Fibroblast of upper back skin (primary cell): Measurements from ENCODE around the gene SERINC2.
A peak's percentile ranks its signal among the peaks of the same experiment; 100 is the strongest.
"Not testable (repeated sequence)": the region's sequence is repeated elsewhere in the genome, so short reads cannot be mapped to it uniquely, and the experiment has no call there.

Source experiments
- DNase-seq: peaks from one replicate; pipeline ENCODE4 v3.0.0-alpha.2; 2013

The SERINC2 gene

DNA sequence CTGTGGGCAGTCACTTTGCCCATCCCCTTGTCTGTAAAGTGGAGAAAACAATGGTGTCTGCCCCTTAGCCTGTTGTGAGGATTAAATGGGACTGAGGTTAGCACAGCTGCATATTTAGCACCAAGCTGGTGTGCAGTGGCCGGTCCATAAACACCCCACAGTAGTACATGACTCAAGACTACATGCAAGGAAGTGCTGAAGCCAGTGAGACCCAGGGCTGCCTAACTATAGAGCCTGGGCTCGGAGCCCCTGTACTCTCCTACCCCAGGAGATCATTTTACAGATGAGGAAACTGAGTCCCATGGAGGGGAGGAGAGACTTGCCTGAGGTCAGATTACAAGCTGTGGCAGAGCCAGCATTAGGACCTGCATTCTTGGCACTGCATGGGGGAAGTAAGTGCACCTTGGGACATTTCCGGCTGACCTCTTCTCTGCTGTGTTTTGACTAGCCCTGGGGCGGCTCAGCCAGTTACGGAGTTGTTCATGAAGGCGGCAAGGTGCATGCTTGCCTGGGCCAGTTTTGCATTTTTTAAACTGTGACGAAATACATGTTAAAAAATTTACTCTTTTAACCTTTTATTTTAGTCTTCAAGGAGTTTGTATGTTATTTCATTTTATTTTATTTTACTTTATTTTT lies 3.2 kb downstream of the SERINC2 start:
- DNase-seq, result no peak

GRCh38 chr1:31417148-31417547 lies 4.1 kb downstream of the SERINC2 start:
- no peak for DNase-seq

DNA sequence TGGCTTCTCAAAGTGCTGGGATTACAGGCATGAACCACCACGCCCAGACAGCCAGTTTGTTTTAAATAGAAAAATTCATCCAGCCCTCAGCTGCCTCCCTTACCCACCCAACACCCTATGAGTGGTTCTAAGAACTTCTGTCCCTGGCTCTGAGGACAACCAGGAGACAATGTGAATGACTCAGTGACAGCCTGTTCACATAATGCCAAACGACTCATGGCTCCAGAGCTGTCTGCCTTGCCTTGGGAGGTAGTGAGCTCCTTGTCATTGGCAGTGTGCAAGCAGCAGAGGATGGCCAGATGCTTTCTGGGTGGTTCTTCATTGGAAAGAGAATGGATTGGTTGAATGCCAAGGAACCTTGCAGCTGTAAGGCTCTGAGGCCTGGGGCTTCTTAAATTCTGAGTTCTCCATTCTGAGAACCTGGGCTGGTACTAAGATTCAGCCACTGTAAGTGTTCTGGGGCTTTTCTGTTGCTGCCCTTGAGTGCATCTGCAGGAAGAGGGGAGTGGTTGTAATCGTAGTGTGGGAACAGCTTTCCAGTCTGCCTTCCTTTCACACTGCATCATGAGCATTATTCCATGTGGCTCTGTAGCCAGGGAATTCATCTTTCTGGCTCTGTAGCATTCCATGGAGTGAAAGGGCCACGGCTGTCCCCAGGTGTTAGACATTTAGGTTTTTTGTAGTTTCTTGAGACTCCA lies 5.8 kb downstream of the SERINC2 start:
- DNase-seq, result no peak

- DNase-seq, result no peak
These were observed 7.7 kb downstream of the SERINC2 start for GRCh38 chr1:31420716-31421115.

GRCh38 chr1:31421371-31422040 lies 8.5 kb downstream of the SERINC2 start:
- DNase-seq, result peak; percentile 25

DNA sequence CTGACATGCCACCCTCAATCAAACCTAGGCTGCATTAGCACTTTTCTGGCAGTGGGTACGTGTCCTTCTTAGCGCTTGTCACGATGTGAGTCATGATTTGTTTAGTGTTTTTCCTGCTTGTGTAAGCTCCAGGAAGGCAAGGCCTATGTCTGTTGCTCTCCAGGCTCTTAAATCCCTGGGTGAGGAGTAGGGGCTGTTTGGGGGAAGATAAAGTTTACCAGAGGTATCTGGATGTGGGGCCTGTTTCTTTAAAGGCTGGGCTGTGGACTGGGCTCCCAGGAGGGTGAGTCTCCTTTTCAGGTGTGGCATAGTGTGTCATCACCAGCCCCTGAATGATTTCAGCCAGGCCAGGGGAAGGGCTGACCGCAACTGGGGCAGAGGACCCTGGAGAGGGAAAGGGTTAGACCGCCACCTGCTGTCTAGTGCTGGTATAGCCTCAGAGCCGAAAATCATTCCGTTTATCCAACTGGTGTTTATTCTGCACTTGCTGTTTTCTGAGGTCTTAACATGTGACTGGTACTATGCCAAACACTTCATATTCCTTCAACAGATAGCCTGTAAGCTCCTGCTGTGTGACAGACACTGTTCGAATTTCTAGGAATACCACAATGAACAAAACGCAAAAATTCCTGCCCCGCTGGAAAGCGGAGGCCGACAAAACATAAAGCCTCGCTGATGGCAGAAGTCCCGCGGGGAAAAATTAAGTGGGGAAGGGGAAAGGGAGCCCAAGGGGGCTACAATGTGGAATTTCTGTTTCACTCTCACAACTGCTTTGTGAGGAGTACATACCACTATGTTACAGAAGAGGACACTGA lies 9.7 kb downstream of the SERINC2 start:
- DNase-seq, result peak; percentile 80

GRCh38 chr1:31423418-31423947 lies 10.5 kb downstream of the SERINC2 start:
- no peak for DNase-seq

DNA sequence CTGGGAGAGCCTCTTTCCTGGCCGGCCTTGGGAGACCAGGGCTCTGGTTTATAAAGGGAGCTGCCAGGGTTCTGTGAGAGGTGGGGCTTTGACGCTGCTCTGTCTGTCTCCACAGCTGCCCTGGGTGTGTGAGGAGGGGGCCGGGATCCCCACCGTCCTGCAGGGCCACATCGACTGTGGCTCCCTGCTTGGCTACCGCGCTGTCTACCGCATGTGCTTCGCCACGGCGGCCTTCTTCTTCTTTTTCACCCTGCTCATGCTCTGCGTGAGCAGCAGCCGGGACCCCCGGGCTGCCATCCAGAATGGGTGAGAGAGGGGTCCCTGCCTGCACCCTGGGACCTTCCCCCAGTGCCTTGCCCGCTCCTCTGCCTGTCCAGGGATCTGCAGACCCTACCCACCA lies 11.6 kb downstream of the SERINC2 start:
- no peak for DNase-seq

DNA sequence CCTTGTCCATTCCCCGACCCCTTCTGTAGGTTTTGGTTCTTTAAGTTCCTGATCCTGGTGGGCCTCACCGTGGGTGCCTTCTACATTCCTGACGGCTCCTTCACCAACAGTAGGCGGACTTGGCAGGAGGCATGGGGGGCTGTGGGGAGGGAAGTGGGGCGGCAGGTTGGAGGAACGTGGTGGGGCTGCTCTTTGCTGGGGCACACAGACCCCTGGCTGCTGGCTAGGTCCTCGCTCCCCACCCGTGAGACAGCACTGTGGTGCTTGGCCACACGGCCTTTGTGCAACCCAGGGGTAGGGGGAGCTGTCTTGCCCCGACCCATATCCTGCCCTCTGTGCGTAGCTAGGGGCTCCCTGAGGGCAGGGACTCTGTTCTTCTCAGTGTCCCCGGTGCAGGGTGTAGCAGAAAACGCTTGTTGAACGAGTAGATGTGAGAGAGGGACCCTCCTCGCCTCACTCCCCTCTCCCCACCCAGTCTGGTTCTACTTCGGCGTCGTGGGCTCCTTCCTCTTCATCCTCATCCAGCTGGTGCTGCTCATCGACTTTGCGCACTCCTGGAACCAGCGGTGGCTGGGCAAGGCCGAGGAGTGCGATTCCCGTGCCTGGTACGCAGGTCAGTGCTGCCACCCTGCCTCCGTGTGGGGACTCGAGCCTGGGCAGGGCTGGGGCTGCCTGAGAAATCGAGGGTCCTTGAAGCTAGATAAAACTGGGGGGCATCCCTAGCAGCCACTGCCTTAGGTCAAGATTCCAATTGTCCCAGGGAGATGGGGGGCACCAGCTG lies 12.5 kb downstream of the SERINC2 start:
- DNase-seq, result no peak

GRCh38 chr1:31426249-31426922 lies 13.4 kb downstream of the SERINC2 start:
- DNase-seq, result no peak

- DNase-seq, result no peak
These were observed 14.3 kb downstream of the SERINC2 start for GRCh38 chr1:31427322-31427721.

GRCh38 chr1:31428436-31429221 lies 15.6 kb downstream of the SERINC2 start:
- no peak for DNase-seq

- DNase-seq, result no peak
These were observed 16.6 kb downstream of the SERINC2 start for GRCh38 chr1:31429583-31429982.

GRCh38 chr1:31431351-31432257 lies 18.6 kb downstream of the SERINC2 start:
- DNase-seq, result not testable (repeated sequence)

DNA sequence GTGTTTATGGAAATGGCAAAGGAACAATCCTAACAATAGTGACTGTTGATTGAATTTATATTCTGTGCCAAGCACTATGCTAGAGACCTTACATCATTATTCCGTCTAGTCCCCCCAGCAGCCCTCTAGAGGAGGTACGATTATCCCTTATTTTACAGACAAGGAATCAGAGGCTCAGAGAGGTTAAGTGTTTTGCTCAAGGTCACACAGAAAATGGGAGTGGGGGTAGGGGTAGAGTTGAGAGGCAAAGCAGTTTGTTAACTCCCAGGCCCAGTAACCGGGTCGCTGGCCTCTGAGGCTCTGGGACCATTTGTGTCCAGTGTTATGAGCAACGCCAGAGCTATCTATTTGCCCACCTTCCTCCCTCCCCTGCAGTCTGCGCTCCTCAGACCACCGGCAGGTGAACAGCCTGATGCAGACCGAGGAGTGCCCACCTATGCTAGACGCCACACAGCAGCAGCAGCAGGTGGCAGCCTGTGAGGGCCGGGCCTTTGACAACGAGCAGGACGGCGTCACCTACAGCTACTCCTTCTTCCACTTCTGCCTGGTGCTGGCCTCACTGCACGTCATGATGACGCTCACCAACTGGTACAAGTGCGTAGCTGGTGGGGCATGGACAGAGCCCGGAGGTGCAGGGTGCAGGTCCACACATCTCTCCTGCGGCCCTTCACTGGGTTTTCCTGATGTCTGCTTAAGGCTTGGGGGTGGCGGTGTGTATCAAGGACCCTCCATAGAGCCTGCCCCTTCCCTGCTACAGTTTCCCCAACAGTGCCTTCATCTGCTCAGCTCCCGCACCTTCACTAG lies 19.8 kb downstream of the SERINC2 start:
- DNase-seq, result no peak

DNA sequence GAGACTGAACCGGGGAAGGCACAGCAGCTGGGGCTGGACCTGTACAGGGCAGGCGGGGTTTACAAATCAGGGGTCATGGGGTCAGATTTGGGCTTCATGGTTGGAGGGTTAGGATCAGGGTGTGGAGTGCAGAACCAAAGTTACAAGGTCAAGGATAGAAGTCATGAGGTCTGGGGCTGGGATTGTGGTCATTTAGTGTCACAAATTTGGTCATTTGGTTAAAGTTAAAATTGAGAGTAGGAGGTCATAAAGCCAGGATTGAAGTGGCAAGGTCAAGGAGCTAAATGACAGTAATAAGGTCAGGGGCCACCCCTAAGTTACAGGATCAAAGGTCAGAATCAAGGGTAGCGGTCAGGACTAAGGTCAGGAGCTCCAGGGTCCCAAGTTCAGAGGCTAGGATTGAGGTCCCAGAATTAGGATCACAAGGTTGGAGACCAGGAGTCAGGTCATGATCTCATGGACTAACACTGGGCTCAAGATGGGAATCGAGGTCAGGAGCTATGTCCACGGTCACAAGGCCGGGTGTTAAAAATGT lies 20.4 kb downstream of the SERINC2 start:
- DNase-seq, result no peak

GRCh38 chr1:31434101-31434871 lies 21.3 kb downstream of the SERINC2 start:
- no peak for DNase-seq

DNA sequence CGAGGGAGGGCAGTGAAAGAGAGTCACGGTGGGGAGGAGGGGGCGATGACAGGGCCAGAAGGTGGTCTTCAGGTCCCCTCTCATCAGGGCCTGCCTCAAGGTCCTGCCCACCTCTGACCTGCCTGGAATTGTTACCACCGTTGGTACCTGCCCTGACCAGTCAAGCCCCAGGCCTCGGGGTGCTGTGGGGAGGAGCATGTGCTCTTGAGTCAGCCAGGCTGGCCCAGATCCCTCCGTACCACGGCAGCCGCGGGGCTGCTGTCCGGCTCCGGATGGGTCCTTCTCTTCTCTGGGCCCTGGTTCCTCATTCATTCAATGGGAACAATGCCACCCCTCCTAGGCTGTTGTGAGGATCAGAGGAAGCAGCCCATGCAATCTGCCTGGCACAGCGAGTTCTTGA lies 22.0 kb downstream of the SERINC2 start:
- DNase-seq, result no peak
